ENCODE data around the gene POC1B.

POC1B gene

DNA sequence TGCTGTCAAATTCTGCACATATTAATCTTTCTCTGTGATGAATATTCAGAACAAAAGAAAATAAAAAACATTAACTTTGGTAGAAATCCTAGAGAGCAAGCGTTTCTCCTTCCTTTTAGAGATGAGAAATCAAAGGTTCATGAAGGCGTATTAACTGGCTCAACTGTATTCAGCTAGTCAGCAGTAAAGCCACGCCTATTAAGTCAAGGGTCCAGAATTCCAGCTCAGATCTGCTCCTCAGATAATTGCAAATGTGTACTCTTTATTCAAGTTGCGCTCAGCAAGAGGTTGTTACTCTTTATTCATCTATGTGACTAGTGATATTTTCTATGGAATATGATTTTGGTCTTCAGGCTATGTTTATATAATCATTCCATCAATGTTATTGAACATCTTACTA is 13.1 kb upstream of the POC1B start:
- no peak for DNase-seq

DNA sequence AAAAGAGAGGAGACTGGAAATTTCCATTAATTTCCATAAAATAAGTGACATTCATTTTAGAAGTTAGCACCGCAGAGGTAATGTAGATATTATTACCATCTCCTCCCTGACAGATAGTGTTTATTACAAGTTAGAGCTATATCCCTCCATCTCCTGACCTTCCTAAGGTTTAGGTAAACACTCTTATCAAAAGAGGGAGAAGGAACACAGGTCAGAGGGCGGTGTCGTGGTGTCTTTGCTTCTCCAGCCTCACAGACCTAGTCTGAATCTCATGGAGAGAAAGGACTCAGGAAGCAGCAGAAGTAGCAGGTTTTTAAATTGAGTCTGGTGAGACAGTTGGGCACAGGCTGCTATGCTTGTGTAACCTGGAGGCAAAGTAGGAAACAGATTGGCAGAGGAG is 11.5 kb upstream of the POC1B start:
- DNase-seq, result no peak

DNA sequence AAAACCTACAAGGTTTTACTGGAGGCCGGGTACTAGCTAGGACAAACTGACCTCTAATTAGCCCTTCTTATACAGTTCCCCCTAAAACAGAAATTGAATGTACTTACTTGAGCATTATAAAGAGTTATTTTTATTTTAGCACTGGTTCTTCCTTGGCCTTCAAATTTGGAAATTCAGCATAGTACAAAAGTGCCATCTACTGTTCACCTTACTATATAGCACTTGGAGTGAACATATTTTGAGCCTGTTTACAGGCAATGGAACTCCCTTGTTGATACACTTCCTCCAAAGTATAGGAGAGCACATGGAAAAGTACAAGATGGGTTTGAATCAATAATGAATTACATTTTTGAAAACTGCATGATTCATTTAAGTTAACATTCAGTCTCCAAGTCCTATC is 3.9 kb upstream of the POC1B start:
- DNase-seq, result peak; percentile 74

DNA sequence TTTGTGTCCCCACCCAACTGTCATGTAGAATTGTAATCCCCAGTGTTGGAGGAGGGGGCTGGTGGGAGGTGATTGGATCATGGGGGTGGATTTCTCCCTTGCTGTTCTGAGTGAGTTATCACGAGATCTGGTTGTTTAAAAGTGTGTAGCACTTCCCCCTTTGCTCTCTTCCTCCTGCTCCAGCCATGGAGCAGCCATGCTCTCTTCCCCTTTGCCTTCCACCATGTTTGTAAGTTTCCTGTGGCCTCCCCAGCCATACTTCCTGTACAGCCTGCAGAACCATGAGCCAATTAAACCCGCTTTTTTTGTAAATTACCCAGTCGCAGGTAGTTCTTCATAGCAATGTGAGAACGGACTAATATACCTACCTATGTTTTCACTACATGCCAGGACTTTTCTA is 2.6 kb upstream of the POC1B start:
- no peak for DNase-seq

DNA sequence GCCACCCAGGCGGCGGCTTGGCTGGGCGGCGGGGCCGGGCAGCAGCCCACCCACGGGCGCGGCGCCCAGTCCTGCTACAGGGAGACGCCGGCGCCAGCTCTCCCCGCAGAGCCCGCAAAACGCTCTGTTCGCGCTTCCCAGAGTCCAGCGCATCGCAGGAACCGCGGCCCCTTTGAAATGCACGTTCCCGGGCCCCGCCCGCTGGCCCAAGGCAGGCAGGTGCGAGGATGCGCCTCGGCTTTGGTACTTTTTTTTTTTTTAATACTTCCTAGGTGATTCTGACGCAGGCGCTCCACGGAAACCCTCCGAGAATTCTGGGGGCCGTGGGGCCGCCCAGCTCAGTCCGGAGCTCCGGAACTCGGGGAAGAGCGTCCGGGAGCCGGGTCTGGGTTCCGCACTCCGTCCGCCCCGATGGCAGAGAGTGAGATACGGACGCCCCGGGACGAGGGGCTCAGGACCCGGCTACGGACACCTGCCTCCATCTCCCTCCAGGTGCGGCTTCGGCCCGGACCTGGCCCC is 483 bp downstream of the POC1B start:
- DNase-seq, result peak; percentile 61

DNA sequence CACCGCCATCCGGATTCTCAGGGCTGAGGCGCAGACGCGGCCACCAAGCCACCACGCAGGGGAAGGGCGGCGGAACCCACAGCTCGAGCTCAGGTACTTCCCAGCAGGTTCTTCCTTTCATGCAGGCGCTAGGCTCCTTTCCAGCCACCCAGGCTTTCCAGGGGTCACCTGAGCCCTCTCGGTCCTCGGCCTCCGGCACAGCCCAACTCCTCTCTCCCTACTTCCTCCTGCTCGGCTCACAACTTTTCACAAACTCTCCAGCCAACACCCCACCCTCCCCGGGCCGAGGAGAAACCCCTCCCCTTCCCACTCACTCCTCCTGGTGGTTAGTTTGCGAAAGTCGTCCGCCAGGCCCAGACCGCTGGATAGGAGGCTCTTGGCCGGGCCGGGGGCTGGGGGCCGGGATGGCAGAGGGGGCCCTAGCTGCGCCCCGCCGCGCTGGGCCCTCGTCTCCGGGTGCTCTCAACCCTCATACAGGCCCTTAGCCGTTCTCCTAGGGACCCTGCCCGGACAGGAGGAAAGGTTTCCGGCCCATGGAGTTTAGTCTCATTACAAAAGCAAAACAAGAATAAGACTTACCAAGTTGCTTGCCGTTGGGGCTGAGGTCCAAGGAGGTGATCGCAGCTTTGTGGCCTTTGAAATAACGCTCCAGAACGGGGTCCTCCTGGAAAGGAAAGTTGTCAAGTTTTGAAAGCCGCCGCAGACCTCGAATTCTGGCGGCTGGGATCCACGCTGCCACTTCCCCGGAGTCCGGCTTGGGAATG is 1.1 kb downstream of the POC1B start, which contains the start of gene GALNT4:
Gene GALNT4 (minus strand): TSS at position 256 of the 764 bp plus-strand sequence. CDS start 247 bp downstream, at position 9.
- peak; percentile 82 for DNase-seq

DNA sequence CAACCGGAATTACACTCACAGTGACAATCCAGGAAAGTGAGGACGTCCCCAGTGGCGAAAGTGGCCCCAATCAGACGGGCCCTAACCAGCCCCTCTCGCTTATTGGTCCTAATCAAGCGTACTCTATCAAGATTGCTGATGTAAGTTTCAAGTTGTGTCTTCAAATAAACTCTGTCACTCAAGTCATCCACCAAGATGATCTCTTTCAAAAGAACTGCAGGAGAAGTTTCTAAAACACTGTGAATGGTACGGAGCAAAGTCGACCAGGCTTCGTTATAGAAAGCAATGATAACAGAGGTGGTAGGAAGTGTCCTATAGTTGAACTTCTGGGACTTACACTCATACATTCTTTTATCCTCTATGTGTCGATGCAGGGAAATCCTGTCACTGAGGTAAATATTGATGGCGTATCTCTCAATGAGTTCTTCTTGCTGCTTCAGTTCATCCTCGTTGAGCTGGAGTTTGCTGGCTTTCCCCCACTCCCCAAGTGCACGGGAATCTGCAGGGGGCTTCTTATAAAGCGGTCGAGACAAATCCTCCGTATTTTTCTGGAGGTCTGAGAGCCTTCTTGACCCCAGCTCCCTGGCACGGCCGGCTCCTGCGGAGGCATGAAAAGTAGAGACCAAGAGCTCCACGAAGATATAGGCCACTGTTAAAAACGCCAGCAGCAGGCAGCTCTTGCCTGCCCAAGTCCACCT is 1.9 kb downstream of the POC1B start:
- no peak for DNase-seq

DNA sequence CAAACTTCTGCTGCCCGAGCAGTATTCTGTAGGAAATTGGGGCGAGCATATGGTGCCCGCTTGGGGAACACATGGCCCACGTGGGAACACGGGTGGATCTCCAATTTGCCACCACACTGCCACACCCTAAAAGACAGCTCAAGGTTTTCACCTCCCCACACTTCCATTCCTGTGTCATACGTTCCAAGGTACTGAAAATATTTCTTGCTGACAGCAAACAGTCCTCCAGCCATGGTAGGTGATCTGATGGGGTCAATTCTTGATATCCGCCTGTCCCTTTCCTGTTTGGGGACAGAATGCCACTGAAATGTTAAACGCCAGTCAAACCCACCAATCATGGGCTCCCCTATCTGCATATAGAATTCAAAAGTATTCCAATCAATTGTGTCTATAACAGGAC is 2.5 kb downstream of the POC1B start:
- DNase-seq, result no peak

DNA sequence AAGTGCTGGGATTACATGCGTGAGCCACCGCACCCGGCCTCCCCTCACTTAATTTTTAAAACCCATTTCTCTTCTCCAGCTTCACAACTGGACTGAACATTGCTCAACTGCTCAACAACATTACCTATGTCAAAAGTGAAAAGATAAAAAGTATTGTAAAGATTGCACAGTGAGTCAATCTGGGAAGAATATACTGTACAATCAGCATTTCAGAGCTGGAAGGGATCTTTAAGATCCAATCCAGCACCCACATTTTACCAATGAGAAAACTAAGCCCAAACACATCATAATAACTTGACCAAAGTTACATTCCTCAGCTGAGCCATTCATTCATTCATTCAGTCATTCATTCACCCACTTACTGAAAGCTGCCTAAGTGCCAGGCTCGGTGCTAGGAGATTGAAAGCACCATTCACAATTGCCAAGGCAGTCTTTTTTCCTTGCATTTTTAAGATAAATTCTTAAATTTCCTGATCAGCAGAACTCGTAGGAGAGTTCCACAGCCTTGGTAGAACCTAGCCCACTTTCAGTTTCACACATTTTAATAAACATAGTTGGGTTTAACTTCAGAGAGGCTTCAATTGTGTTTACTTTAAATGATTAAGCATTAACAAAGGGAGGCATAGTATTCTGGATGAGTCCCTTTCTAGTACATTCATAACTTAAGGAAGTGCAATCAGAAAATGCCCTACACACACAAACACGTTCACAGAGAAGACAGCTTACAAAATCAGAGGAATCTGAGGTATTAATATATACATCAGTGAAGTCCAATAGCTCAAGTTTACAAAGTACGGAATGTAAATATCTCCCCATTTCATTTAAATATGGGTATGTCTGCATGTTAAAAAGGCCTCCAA is 4.3 kb downstream of the POC1B start:
- DNase-seq, result no peak

DNA sequence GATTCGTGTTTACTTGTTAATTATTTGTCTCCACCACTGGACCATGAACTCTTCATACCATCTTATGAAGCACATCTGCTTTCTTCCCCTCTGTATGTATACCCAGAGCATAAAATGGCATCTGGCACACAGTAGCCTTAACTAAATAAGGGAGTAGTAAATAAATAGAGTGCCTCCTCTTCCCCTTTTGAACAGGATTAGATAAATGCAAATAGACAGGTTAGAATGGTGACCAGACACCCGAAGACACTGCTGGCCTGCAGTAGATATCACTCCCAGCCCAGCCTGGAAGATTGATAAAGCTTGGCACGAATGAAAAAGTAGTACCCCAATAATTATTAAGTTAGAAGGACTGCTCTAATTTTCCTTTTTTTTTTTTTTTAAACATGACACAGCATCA is 8.1 kb downstream of the POC1B start:
- DNase-seq, result no peak

DNA sequence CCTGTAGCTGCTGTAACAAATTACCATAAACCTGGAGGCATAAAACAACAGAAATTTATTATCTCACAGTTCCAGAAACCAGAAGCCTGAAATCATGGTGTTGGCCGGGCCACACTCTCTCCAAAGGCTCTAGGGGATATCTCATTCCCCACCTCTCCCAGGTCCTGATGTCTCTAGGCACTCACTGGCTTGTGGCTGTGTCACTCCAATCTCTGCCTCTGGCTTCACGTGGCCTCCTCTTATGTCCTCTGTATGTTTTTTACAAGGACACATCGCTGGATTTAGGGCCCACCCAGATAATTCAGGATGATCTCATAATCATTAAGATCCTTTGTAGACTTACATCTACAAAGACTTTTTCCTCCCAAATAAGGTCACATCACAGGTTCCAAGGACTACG is 9.2 kb downstream of the POC1B start:
- DNase-seq, result no peak

DNA sequence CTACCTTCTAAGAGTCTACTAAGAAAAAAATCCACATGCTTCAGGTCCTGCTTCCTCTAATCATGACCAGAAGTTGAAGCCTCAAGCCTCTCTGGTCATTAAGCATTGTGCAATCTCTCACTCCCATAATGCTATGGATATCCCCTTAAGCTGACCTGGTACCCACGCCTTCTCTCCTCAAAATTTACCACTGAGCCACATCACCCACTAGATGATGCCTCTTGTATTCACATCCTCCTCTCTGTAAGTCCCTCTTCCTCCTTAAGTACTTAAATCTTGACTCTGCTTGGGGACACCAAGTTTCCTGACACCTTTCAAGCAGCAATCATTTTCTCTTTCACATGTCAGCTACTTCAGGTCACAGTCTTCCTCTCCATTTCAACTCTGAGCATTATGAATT is 11.1 kb downstream of the POC1B start:
- DNase-seq, result no peak

DNA sequence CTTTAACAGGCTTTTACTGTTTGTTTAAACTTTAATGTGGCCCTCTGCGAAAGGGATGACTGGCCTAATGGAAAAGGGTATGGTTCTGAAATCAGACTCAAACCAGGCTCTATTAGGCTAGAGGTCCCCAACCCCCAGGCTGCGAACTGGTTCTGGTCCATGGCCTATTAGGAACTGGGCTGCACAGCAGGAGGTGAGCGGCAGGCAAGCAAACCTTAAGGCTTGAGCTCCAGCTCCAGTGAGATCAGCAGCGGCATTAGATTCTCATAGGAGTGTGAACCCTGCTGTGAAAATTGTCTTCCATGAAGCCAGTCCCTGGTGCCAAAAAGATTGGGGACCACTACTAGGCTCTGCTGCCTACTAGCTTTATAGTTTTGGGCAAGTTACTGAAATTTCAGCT is 12.3 kb downstream of the POC1B start:
- DNase-seq, result no peak

DNA sequence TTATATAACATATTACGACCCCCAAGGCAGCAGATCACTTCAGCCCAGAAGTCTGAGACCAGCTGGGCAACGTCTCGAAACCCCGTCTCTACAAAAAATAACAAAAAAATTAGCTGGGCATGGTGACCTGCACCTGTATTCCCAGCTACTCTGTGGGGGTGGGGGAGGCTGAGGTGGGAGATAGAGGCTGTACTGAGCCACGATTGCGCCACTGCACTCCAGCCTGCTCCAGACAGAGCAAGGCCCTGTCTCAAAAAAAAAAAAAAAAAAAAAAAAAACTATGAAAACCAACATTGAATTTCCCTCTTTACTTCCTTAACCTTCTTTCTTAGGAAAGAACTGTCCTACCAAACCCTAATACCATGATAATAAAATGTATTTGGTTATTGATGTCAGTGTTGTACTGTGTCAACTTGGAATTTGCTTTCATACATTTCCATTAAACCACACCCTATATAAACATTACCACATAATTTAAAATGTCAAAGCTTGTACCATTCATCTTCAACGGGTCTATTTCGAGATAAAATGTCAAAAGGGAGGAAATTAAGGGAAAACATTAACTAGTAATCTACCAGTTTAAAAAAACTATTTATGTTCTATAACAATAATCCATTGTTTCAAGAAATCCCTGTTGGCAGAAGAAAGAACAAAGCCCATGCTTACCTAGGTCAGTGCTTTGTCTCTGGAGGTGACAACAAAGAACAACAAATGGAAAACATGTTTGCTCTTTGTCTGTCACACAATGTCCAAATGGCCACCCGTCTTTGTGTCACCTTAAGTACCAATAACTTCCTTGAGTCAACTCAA is 18.6 kb downstream of the POC1B start:
- DNase-seq, result no peak

DNA sequence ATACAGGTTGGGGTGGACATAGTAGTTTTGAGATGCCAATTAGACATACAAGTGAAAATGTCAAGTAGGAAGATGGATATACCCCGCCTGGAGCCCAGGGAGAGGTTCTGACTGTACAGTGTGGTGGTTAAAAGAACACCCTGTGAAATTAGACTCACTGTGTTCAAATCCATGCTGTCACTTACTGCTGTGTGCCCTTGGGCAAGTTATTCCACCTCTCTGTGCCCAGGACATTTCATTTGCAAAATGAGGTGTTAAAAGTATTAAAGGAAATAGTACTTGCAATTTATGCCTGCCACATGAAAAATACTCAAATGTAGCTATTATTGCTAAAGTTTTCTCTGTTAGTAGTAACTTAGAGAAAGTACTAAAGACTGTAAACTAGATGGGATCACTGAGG is 19.8 kb downstream of the POC1B start:
- no peak for DNase-seq

DNA sequence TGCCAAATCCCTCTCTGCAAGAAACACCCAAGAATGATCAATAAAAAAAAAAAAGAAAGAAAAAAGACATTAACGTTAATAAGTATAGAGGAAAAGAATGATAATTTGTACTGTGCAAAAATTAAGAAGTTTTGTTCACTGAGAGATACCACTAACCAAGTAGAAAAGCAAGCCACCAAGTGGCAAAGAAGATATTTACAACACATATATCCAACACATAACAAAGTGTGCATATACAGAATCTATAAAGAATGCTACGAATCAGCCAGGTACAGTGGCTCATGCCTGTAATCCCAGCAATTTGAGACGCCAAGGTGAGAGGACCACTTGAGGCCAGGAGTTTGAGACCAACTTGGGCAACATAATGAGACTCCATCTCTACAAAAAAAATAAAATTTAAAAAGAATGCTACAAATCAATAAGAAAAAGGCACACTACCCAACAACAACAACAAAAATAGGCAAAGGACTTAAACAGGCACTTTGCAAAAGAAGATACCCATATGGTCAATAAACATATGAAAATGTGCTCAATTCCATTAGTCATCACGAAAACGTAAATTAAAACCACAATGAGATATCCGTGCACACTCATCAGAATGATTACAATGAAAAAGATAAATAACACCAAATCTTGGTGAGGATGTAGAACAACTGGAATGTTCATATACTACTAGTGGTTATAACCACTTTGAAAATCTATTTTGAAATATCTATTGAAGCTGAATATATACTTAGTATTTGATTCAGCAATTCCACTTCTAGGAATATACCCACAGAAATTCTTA is 21.1 kb downstream of the POC1B start:
- no peak for DNase-seq

DNA sequence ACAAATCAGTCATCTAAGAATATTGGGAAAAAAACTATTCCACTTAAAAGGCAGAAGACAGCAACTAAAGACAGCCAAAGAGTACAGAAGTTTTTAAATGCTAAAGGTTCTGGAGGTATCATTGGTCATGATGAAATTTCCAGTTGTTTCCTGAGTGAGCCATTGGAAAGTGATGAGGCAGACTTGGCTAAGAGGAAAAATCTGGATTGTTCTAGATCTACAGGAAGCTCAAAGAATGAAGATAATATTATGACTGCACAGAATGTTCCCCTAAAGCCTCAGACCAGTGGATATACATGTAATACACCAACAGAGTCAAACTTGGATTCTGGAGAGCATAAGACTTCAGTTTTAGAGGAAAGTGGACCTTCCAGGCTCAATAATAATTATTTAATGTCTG is 24.1 kb downstream of the POC1B start:
- DNase-seq, result no peak

DNA sequence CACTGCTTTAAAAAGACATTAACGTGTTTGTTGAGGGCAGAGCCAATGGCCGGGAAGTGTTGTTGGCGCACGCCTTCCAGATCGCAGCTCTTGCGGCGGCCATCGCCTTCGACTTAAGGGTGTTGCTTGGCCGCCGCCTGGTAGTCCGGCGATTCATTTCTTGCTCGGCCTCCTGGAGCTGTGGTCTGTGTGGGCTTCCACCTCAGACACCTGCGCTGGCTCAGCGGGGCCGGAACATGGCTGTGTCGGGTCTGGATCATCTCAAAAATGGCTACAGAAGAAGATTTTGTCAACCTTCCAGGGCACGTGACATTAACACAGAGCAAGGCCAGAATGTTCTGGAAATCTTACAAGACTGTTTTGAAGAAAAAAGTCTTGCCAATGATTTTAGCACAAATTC is 26.0 kb downstream of the POC1B start:
- DNase-seq, result no peak

DNA sequence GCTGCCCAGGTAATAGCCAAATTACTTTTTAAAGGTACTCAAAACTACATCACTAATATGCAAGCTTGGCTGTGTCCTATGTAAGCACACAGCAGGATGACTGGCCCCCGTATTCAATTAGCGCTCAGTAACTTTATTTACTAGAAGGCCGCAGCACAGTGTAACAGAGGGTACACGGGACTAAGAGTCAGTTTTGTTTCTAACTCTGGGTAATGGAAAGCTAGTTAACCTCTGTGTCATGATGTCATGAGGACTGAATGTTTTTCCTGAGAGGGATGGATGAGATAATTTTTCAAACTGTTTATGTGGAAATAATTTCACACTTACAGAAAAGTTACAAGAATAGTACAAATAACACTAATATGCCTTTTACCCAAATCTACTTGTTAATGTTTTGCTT is 28.4 kb downstream of the POC1B start:
- DNase-seq, result no peak

DNA sequence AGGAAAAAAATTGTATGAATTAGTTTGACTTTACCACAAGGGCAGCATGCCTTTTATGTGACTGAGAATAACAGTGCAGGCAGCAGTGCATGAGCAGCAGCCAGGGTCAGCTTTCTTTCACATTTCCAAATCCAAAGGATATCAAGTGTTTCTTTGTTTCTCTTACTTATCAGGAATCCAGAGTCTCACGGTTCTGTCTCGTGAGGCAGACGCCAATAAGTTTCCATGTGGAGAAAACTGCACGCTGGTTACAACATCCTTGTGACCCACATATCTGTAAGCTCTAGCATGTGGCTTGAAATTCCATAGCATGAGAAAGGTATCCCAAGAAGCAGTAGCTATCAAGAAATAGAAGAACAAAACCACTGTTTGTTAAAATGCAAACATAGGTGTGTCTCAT is 28.8 kb downstream of the POC1B start:
- DNase-seq, result no peak

DNA sequence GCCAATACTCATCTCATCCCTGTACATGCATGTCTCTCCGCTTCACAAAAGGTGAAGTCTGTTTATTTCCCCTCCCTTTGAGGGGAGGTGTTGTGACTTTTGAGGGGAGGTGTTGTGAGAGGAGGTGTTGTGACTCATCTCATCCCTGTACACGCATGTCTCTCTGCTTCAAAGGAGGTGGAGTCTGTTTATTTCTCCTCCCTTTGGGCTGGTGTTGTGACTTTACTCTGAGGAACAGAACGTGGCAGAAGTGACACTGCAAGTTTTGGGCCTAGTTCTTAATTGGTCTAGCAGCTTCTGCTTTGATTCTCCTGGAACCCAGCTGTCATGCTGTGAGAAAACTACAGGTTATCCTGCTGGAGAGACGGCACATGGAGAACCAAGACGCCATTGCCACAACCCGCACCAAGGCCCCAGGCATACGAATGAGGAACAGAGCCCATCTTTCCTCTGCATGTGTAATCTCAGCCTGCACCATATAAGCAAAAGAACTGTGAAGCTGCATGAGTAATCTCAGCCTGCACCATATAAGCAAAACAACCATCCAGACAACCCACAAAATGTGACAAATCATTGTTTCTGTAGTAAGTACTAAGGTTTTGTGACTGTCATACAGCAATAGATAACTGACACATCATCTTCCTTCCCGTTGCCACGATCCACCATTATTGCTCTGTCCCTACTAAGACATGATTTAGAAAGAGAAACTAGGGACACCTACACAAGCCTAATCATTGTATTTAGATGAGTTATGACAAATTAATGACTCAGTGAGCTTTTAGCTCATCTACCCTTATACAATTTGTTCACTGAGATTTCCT is 31.2 kb downstream of the POC1B start:
- DNase-seq, result peak; percentile 16
